B cell (primary cell): ENCODE data around the gene EP400. TPM values are rescaled to one million over a fixed set of nuclear protein-coding genes. Genes with fewer than 3 reads are reported as not detected.

Source experiments
- ATAC-seq: fragments of 200-7000 bp; cut with Tn5 transposase; one replicate; pipeline ENCODE4 v1.10.0; 2021; ENCODE audit warnings: low read depth, mild to moderate bottlenecking, moderate number of reproducible peaks, moderate library complexity
- CTCF ChIA-PET: fragments of 350-600 bp; sonication (Branson Sonifier 250); formaldehyde crosslinking; loops from one replicate; lab custom pipeline; 2021; ENCODE audit warnings: antibody characterized with exemption, inconsistent platforms; lab: Charles Lee
- POLR2A ChIA-PET: fragments of 350-600 bp; sonication (Branson Sonifier 250); formaldehyde crosslinking; loops from one replicate; lab custom pipeline; 2021; ENCODE audit warnings: antibody characterized with exemption; lab: Charles Lee
- DNase-seq: peaks from one replicate; pipeline ENCODE4 v3.0.0; 2013
- H2AFZ ChIP-seq: 2 replicates; pipeline ENCODE4 v1.6.1; 2012; ENCODE audit warnings: mild to moderate bottlenecking, low read depth, low read length; ENCODE audit not compliant: insufficient read depth, poor library complexity, severe bottlenecking
- H3K27ac ChIP-seq, 2 donors: 1 replicate in 1 of 2; 2 replicates in 1 of 2; pipeline ENCODE4 v1.5.1; 2012 to 2013; ENCODE audit warnings: low read length in 2 of 2, mild to moderate bottlenecking in 2 of 2, moderate library complexity in 1 of 2
- H3K27me3 ChIP-seq, 4 experiments: fragments of 200-600 bp in 1 of 4; sonication (generic) in 1 of 4; replicated peaks in 1 of 4; 1 replicate in 2 of 4; 2 replicates in 2 of 4; pipeline versions ENCODE4 v1.6.1 to v1.7.0; 2013 to 2016; ENCODE audit warnings: low read length in 3 of 4, mild to moderate bottlenecking in 2 of 4, mixed read lengths in 1 of 4, moderate library complexity in 1 of 4; ENCODE audit not compliant: insufficient read depth in 4 of 4, control insufficient read depth in 3 of 4; ENCODE audit errors: control extremely low read depth in 1 of 4
- H3K36me3 ChIP-seq, 2 experiments: replicated peaks in 1 of 2; 1 replicate in 1 of 2; 2 replicates in 1 of 2; pipeline versions ENCODE4 v1.6.1 to v1.7.1; 2013; ENCODE audit warnings: low read length in 1 of 2; ENCODE audit not compliant: insufficient read depth in 2 of 2, control insufficient read depth in 1 of 2; ENCODE audit errors: control extremely low read depth in 1 of 2, extremely low read depth in 1 of 2
- H3K4me1 ChIP-seq, 2 donors: fragments of 200-600 bp in 1 of 2; sonication (generic) in 1 of 2; 1 replicate in 1 of 2; 2 replicates in 1 of 2; pipeline versions ENCODE4 v1.5.1 to v1.6.1; 2013 to 2017; ENCODE audit warnings: low read length in 2 of 2; ENCODE audit not compliant: control insufficient read depth in 2 of 2, insufficient read depth in 2 of 2
- H3K4me2 ChIP-seq: replicated peaks from 2 replicates; pipeline ENCODE3; 2012; ENCODE audit warnings: mild to moderate bottlenecking, low read depth, low read length; ENCODE audit not compliant: poor library complexity, severe bottlenecking
- H3K4me3 ChIP-seq, 5 experiments: fragments of 200-600 bp in 1 of 5; sonication (generic) in 1 of 5; 1 replicate in 3 of 5; 2 replicates in 2 of 5; pipeline versions ENCODE4 v1.5.1 to v1.7.0; 2011 to 2016; ENCODE audit warnings: low read length in 4 of 5, mild to moderate bottlenecking in 4 of 5, low read depth in 2 of 5, control low read depth in 1 of 5, moderate library complexity in 1 of 5; ENCODE audit not compliant: insufficient read depth in 1 of 5; ENCODE audit errors: control extremely low read depth in 1 of 5, extremely low read depth in 1 of 5
- H3K79me2 ChIP-seq: fragments of 200-600 bp; sonication (generic); one replicate; pipeline ENCODE4 v1.6.0; 2016; ENCODE audit warnings: low read length; ENCODE audit not compliant: control insufficient read depth, insufficient read depth
- H3K9ac ChIP-seq: fragments of 200-600 bp; sonication (generic); 2 replicates; pipeline ENCODE4 v1.6.1; 2017; ENCODE audit warnings: mild to moderate bottlenecking, low read length, moderate library complexity
- H3K9me3 ChIP-seq, 3 donors: one replicate each; pipeline versions ENCODE4 v1.6.1 to v1.7.1; 2013; ENCODE audit warnings: low read length in 2 of 3; ENCODE audit not compliant: control insufficient read depth in 2 of 3, insufficient read depth in 1 of 3; ENCODE audit errors: control extremely low read depth in 1 of 3
- H4K20me1 ChIP-seq: 2 replicates; pipeline ENCODE4 v1.6.0; 2012; ENCODE audit warnings: mild to moderate bottlenecking, low read length; ENCODE audit not compliant: insufficient read depth, control insufficient read depth, poor library complexity, severe bottlenecking
- H3K27ac Mint-ChIP-seq: one replicate; pipeline ENCODE4 v1.8.0; 2021; ENCODE audit warnings: mixed read lengths
- H3K27me3 Mint-ChIP-seq: one replicate; pipeline ENCODE4 v1.8.0; 2021; ENCODE audit warnings: mixed read lengths
- H3K4me1 Mint-ChIP-seq: one replicate; pipeline ENCODE4 v1.8.0; 2021; ENCODE audit warnings: mixed read lengths
- H3K4me3 Mint-ChIP-seq: one replicate; pipeline ENCODE4 v1.8.0; 2021; ENCODE audit warnings: mixed read lengths
- H3K9me3 Mint-ChIP-seq: one replicate; pipeline ENCODE4 v1.8.0; 2022; ENCODE audit warnings: mixed read lengths; ENCODE audit not compliant: insufficient read depth
- EZH2 ChIP-seq: IDR thresholded peaks from 2 replicates; pipeline ENCODE4 v1.6.1; 2012; ENCODE audit warnings: borderline replicate concordance, low read depth, mild to moderate bottlenecking, moderate library complexity, low read length; ENCODE audit not compliant: insufficient read depth, poor library complexity, severe bottlenecking
- WGBS: methylation state at CpG from one replicate; pipeline ENCODE4 v1.1.5; 2013; ENCODE audit warnings: missing lambda C conversion rate; ENCODE audit not compliant: insufficient coverage; 5-methylcytosine and 5-hydroxymethylcytosine counted together
- intact Hi-C: fragments of 100-400 bp; cut with micrococcal nuclease; formaldehyde crosslinking; loops from one replicate; pipeline ENCODE4 v1.10.0; 2022
- polyA plus RNA-seq: library from polyadenylated mRNA; depleted of rRNA; stranded (reverse); fragments of >200 nt; gene quantifications from 2 replicates; pipeline ENCODE4 v1.2.3, GENCODE V29; 2012
- total RNA-seq, 2 donors: library from RNA; stranded (reverse); fragments of 120-200 nt in 1 of 2; gene quantifications; 1 replicate in 1 of 2; 2 replicates in 1 of 2; pipeline versions ENCODE4 v1.2.3 to v1.2.4, GENCODE V29; 2013 to 2022
- TF ChIP-seq, protein P1 (sequence below): fragments of 200-600 bp; IDR thresholded peaks from one replicate; pipeline ENCODE4 v1.8.0; 2022; ENCODE audit warnings: antibody characterized with exemption, mild to moderate bottlenecking

The EP400 gene
- total and polyA plus RNA-seq, 2 donors (not counting 1 experiment from before 2014, with no cell fraction given): 17.3 to 82.2 TPM

DNA sequence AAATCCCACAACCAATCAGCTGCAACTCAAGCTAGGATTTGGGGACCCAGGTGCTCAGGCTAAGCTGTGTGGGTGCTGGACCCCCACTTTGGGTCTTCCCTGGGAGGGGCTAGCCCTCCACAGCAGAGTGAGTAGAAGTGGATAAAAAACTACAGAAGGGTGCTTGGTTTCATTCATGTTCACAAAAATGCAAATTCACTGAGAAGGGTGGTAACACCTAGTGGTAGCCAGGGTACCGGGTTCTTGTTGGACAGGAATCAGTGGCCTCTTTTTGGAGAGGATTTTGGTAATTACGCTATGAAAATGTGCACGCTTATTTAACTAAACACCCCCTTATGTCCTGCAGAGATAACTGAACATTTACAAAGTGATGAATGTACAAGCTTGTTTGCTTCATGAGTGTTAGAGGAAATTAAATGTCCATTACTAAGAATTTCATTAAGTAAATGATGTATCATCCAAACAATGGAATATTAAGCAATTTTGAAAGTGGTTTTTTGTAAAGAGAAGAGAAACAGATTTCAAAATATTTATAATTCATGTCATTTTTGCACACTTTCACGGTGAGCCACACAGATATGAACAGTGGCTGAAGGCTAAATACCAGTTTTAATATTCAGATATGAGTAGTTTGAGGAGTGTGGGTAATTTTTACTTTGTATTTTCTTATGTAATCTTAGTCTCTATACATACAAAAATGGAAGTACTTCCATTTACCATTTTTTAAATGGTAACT lies 116.0 kb downstream of the EP400 start:
- Mint-ChIP-seq H3K27ac (peak overlapping the region; percentile 92), H3K4me1 (peaks cover 66% of the 10 kb centered on the region), H3K27me3 (no peaks in the 10 kb centered on the region), H3K9me3 (no peaks in the 10 kb centered on the region), H3K4me3 (peak overlapping the region; percentile 85)
- H3K4me1 ChIP-seq: peaks cover 66 to 75% of the 10 kb centered on the region in 2 donors
- ChIA-PET CTCF (no interaction called here), POLR2A (no interaction called here)
- peaks cover 0 to 46% of the 10 kb centered on the region in 2 experiments for H3K36me3 ChIP-seq
- peak overlapping the region; percentile 40 for H3K9ac ChIP-seq
- no peaks in the 10 kb centered on the region for H3K27me3 ChIP-seq
- H3K4me3 ChIP-seq: peak overlapping the region in 1 of 5 experiments; percentile 12
- H4K20me1 ChIP-seq: no peaks in the 10 kb centered on the region
- ATAC-seq (peak; percentile 21), DNase-seq (no peak)
- no peak for TF ChIP-seq EZH2
- TF ChIP-seq, protein P1, sequence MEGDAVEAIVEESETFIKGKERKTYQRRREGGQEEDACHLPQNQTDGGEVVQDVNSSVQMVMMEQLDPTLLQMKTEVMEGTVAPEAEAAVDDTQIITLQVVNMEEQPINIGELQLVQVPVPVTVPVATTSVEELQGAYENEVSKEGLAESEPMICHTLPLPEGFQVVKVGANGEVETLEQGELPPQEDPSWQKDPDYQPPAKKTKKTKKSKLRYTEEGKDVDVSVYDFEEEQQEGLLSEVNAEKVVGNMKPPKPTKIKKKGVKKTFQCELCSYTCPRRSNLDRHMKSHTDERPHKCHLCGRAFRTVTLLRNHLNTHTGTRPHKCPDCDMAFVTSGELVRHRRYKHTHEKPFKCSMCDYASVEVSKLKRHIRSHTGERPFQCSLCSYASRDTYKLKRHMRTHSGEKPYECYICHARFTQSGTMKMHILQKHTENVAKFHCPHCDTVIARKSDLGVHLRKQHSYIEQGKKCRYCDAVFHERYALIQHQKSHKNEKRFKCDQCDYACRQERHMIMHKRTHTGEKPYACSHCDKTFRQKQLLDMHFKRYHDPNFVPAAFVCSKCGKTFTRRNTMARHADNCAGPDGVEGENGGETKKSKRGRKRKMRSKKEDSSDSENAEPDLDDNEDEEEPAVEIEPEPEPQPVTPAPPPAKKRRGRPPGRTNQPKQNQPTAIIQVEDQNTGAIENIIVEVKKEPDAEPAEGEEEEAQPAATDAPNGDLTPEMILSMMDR: no peak
- intact Hi-C loops: no loop called here
- H3K79me2 ChIP-seq: peaks cover 12% of the 10 kb centered on the region
- WGBS: no CpG with 5 or more reads among the region's 4 CpGs
- no peaks in the 10 kb centered on the region for H3K9me3 ChIP-seq
- H3K27ac ChIP-seq: peak overlapping the region; percentile 33 to 53
- H2AFZ ChIP-seq: no peak overlapping the region
- H3K4me2 ChIP-seq: peak overlapping the region; percentile 68

DNA sequence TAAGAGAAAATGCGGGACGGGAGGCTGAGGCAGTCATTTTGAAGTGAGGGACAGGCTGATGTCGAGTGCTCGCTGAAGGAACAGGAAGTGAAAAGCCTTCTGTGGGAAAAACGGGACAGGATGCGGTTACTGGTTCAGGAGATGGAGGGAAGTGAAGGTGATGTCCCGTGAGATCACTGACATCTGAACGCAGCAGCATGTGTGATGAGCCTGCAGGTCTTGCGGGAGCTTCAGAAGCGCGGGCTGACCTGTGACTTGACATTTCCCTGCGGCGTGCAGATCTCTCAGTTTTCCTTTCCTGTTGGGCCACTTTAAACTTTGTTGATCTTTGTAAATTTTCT lies 116.6 kb downstream of the EP400 start:
- H3K4me3 Mint-ChIP-seq: peak overlapping the region; percentile 85
- DNase-seq (peak; percentile 72), ATAC-seq (peak; percentile 11)
- ChIA-PET CTCF (no interaction called here), POLR2A (no interaction called here)
- peak overlapping the region; percentile 68 for H3K4me2 ChIP-seq
- WGBS: 5% methylated on average over 13 of the region's 13 CpGs
- H3K27me3 Mint-ChIP-seq: no peaks in the 10 kb centered on the region
- H3K27me3 ChIP-seq: no peaks in the 10 kb centered on the region
- peaks cover 12% of the 10 kb centered on the region for H3K79me2 ChIP-seq
- intact Hi-C loops: no loop called here
- H3K4me1 Mint-ChIP-seq: peaks cover 72% of the 10 kb centered on the region
- peak overlapping the region; percentile 92 for H3K27ac Mint-ChIP-seq
- H3K9ac ChIP-seq: peak overlapping the region; percentile 40
- no peaks in the 10 kb centered on the region for H3K9me3 Mint-ChIP-seq
- H3K36me3 ChIP-seq: peaks cover 0 to 42% of the 10 kb centered on the region in 2 experiments
- peak overlapping the region; percentile 33 to 34 for H3K27ac ChIP-seq
- no peak overlapping the region for H2AFZ ChIP-seq
- H3K9me3 ChIP-seq: no peaks in the 10 kb centered on the region
- H3K4me1 ChIP-seq: peaks cover 72 to 81% of the 10 kb centered on the region in 2 donors
- H4K20me1 ChIP-seq: no peaks in the 10 kb centered on the region
- TF ChIP-seq, protein P1: no peak
- no peak for TF ChIP-seq EZH2
- peak overlapping the region in 1 of 5 experiments; percentile 12 for H3K4me3 ChIP-seq
